DOHH2 (cell line): ENCODE results near the gene TUBA4B.
A peak's percentile ranks its signal among the peaks of the same experiment; 100 is the strongest.

Experiments used
- H3F3A ChIP-seq: fragments of 200-600 bp; sonication (generic), shearing (Covaris generic); 2 replicates; pipeline ENCODE4 v1.6.0; 2016; ENCODE audit warnings: antibody characterized with exemption, mild to moderate bottlenecking; ENCODE audit not compliant: control insufficient read depth, insufficient read depth
- H3K27ac ChIP-seq: fragments of 200-600 bp; sonication (generic); 2 replicates; pipeline ENCODE4 v1.5.1; 2014; ENCODE audit warnings: low read depth, mild to moderate bottlenecking, low read length, moderate library complexity
- H3K27me3 ChIP-seq: fragments of 200-600 bp; sonication (generic); 2 replicates; pipeline ENCODE4 v1.6.1; 2014; ENCODE audit warnings: mild to moderate bottlenecking, low read length, mixed read lengths; ENCODE audit not compliant: control insufficient read depth
- H3K36me3 ChIP-seq: fragments of 200-600 bp; sonication (generic); 2 replicates; pipeline ENCODE4 v1.6.1; 2014; ENCODE audit warnings: mild to moderate bottlenecking, low read length, moderate library complexity, mixed read lengths; ENCODE audit not compliant: control insufficient read depth
- H3K4me1 ChIP-seq: fragments of 200-600 bp; sonication (generic); 2 replicates; pipeline ENCODE4 v1.6.1; 2014; ENCODE audit warnings: mild to moderate bottlenecking, low read length, mixed read lengths; ENCODE audit not compliant: control insufficient read depth
- H3K4me2 ChIP-seq: fragments of 200-600 bp; sonication (generic); 2 replicates; pipeline ENCODE4 v1.6.0; 2014; ENCODE audit warnings: mild to moderate bottlenecking, low read length, moderate library complexity
- H3K4me3 ChIP-seq: fragments of 200-600 bp; sonication (generic); 2 replicates; pipeline ENCODE4 v1.5.1; 2014; ENCODE audit warnings: mild to moderate bottlenecking, low read length, mixed read lengths
- H3K79me2 ChIP-seq: fragments of 200-600 bp; sonication (generic); 2 replicates; pipeline ENCODE4 v1.6.1; 2014; ENCODE audit warnings: mild to moderate bottlenecking, low read length, mixed read lengths; ENCODE audit not compliant: control insufficient read depth
- H3K9me2 ChIP-seq: fragments of 200-600 bp; sonication (generic); replicated peaks from 2 replicates; pipeline ENCODE4 v1.6.1; 2014; ENCODE audit warnings: mild to moderate bottlenecking, low read length, mixed read lengths; ENCODE audit not compliant: control insufficient read depth
- H3K9me3 ChIP-seq: fragments of 200-600 bp; sonication (generic); 2 replicates; pipeline ENCODE4 v1.6.1; 2014; ENCODE audit warnings: antibody characterized with exemption, low read length, mixed read lengths; ENCODE audit not compliant: control insufficient read depth, insufficient read depth
- H4K20me1 ChIP-seq: fragments of 200-600 bp; sonication (generic); 2 replicates; pipeline ENCODE4 v1.6.0; 2014; ENCODE audit warnings: low read depth, mild to moderate bottlenecking, antibody characterized with exemption, low read length, moderate library complexity; ENCODE audit not compliant: control insufficient read depth, insufficient read depth
- CTCF ChIP-seq: fragments of 200-600 bp; sonication (generic); IDR thresholded peaks from one replicate; pipeline ENCODE4 v1.5.1; 2014; ENCODE audit warnings: antibody characterized with exemption, mild to moderate bottlenecking, low read depth, low read length; ENCODE audit not compliant: poor library complexity, severe bottlenecking
- EZH2phosphoT487 ChIP-seq: fragments of 200-600 bp; sonication (generic); IDR thresholded peaks from 2 replicates; pipeline ENCODE4 v1.6.1; 2017; ENCODE audit warnings: borderline replicate concordance, mild to moderate bottlenecking, antibody characterized with exemption, low read length, moderate library complexity, mixed read lengths

TUBA4B gene

GRCh38 chr2:219216535-219216915 is 36.5 kb upstream of the TUBA4B start:
- no peak overlapping the region for H3K27ac ChIP-seq
- no peaks in the 10 kb centered on the region for H3K27me3 ChIP-seq
- no peaks in the 10 kb centered on the region for H4K20me1 ChIP-seq
- H3F3A ChIP-seq, result no peaks in the 10 kb centered on the region
- H3K36me3 ChIP-seq, result peaks cover 66% of the 10 kb centered on the region
- H3K4me1 ChIP-seq, result peaks cover 21% of the 10 kb centered on the region
- H3K9me2 ChIP-seq, result no peaks in the 10 kb centered on the region
- H3K9me3 ChIP-seq, result no peaks in the 10 kb centered on the region
- H3K79me2 ChIP-seq, result peaks cover 18% of the 10 kb centered on the region
- no peak for TF ChIP-seq CTCF
- no peak for TF ChIP-seq EZH2phosphoT487
- peak overlapping the region; percentile 23; the same call in 1 of the 2 replicates for H3K4me2 ChIP-seq
- no peak overlapping the region for H3K4me3 ChIP-seq

- Histone ChIP-seq H3K27ac (peak overlapping the region; percentile 4; the same call in 1 of the 2 replicates), H3K9me3 (no peaks in the 10 kb centered on the region), H3K4me2 (peak overlapping the region; percentile 94), H3F3A (no peaks in the 10 kb centered on the region), H3K4me1 (peaks cover 21% of the 10 kb centered on the region), H4K20me1 (no peaks in the 10 kb centered on the region), H3K27me3 (no peaks in the 10 kb centered on the region), H3K4me3 (peak overlapping the region; percentile 86), H3K36me3 (peaks cover 65% of the 10 kb centered on the region), H3K79me2 (peaks cover 18% of the 10 kb centered on the region), H3K9me2 (no peaks in the 10 kb centered on the region)
- TF ChIP-seq CTCF, result no peak
- TF ChIP-seq EZH2phosphoT487, result no peak
Measured at GRCh38 chr2:219218217-219218731, 34.8 kb upstream of the TUBA4B start.

GRCh38 chr2:219218732-219219701 is 34.0 kb upstream of the TUBA4B start, which contains the start of gene ABCB6:
TSS of gene ABCB6 (minus strand) at chr2:219218958. CDS start at chr2:219218673, 285 bp downstream.
- Histone ChIP-seq H3K4me3 (peak within 1 kb of the TSS; percentile 86), H3K4me1 (peaks cover 21% of the 10 kb centered on the region), H4K20me1 (no peaks in the 10 kb centered on the region), H3K27me3 (no peaks in the 10 kb centered on the region), H3K79me2 (peaks cover 18% of the 10 kb centered on the region), H3F3A (no peaks in the 10 kb centered on the region), H3K27ac (peak within 1 kb of the TSS; percentile 4; the same call in 1 of the 2 replicates), H3K36me3 (peaks cover 66% of the 10 kb centered on the region), H3K9me3 (no peaks in the 10 kb centered on the region), H3K4me2 (peak within 1 kb of the TSS; percentile 94), H3K9me2 (no peaks in the 10 kb centered on the region)
- no peak for TF ChIP-seq CTCF
- TF ChIP-seq EZH2phosphoT487, result no peak
